Activated CD8-positive, alpha-beta T cell treated with anti-CD3 and anti-CD28 coated beads for 36 hours (primary cell): ENCODE measurements around the gene GRAMD1B. TPM values are rescaled to one million over a fixed set of nuclear protein-coding genes. Genes with fewer than 3 reads are reported as not detected.

ENCODE experiments used
- ATAC-seq: fragments of 200-7000 bp; cut with Tn5 transposase; one replicate; pipeline ENCODE4 v1.10.0; 2021; ENCODE audit warnings: mild to moderate bottlenecking, moderate library complexity
- CTCF ChIA-PET: fragments of 350-600 bp; sonication (Branson Sonifier 250); formaldehyde crosslinking; loops from one replicate; lab custom pipeline; 2021; ENCODE audit warnings: antibody characterized with exemption; lab: Charles Lee
- POLR2A ChIA-PET: fragments of 350-600 bp; sonication (Branson Sonifier 250); formaldehyde crosslinking; loops from one replicate; lab custom pipeline; 2021; ENCODE audit warnings: antibody characterized with exemption; lab: Charles Lee
- DNase-seq: peaks from one replicate; pipeline ENCODE4 v3.0.0-alpha.2; 2020
- H3K27ac Mint-ChIP-seq: one replicate; pipeline ENCODE4 v1.8.0; 2021; ENCODE audit warnings: mild to moderate bottlenecking, mixed read lengths
- H3K27me3 Mint-ChIP-seq: one replicate; pipeline ENCODE4 v1.8.0; 2021; ENCODE audit warnings: mixed read lengths
- H3K36me3 Mint-ChIP-seq: one replicate; pipeline ENCODE4 v1.8.0; 2021; ENCODE audit warnings: low read depth, mixed read lengths
- H3K4me1 Mint-ChIP-seq: one replicate; pipeline ENCODE4 v1.8.0; 2021; ENCODE audit warnings: low read depth, mixed read lengths
- H3K4me3 Mint-ChIP-seq: one replicate; pipeline ENCODE4 v1.8.0; 2021; ENCODE audit warnings: mild to moderate bottlenecking, moderate library complexity, mixed read lengths
- H3K9me3 Mint-ChIP-seq: one replicate; pipeline ENCODE4 v1.8.0; 2021; ENCODE audit warnings: mixed read lengths
- intact Hi-C: fragments of 100-400 bp; cut with micrococcal nuclease; formaldehyde crosslinking; loops from one replicate; pipeline ENCODE4 v1.10.0; 2022
- total RNA-seq, 2 experiments: library from RNA; stranded (reverse); gene quantifications; one replicate each; pipeline ENCODE4 v1.2.3, GENCODE V29; 2021
- TF ChIP-seq, protein P1 (sequence below): fragments of 200-600 bp; IDR thresholded peaks from one replicate; pipeline ENCODE4 v1.8.0; 2022; ENCODE audit warnings: antibody characterized with exemption, mild to moderate bottlenecking

The GRAMD1B gene
- total RNA-seq, 2 experiments from 2014 or later, result 15.4 to 16.2 TPM

DNA sequence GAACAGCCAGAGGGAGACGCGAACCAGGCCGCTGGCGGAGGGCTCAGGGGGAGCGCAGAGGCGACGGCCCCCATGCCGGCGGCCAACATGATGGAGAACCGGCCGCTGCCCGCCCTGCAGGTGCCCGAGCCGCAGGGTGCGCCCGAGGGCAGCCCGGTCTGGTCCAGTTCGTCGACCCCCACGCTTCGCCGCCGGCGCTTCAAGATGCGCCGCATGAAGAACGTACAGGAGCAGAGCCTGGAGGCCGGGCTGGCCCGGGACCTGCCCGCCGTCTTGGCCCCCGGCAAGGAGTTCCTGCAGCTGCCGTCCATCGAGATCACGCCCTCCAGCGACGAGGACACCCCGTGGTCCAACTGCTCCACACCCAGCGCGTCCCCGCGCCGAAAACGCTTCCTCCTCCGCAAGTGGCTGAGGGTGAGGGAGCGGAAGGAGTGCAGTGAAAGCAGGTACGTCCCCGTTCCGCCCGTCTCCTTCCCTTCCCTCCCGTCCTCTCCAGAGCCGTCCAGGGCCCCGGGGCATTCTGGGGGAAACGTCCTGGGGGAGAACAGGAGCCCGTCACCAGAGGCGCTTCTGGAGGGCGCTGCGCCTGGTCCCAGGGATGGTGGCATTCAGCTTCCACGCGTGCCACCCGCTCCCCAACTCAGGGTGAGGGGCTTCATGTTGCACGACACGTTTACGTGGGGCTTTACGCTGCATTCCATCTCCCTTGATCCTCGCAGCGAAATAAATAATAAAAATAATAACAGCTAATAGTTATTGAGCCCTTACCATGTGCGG is 840 bp downstream of the GRAMD1B start:
- TF ChIP-seq, protein P1, sequence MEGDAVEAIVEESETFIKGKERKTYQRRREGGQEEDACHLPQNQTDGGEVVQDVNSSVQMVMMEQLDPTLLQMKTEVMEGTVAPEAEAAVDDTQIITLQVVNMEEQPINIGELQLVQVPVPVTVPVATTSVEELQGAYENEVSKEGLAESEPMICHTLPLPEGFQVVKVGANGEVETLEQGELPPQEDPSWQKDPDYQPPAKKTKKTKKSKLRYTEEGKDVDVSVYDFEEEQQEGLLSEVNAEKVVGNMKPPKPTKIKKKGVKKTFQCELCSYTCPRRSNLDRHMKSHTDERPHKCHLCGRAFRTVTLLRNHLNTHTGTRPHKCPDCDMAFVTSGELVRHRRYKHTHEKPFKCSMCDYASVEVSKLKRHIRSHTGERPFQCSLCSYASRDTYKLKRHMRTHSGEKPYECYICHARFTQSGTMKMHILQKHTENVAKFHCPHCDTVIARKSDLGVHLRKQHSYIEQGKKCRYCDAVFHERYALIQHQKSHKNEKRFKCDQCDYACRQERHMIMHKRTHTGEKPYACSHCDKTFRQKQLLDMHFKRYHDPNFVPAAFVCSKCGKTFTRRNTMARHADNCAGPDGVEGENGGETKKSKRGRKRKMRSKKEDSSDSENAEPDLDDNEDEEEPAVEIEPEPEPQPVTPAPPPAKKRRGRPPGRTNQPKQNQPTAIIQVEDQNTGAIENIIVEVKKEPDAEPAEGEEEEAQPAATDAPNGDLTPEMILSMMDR, result peak; percentile 19
- CTCF ChIA-PET, result interaction anchor here (1.1 to 2.5 kb wide), 6 partner anchors 23 to 130 kb away, joined by 4 to 13 read pairs (median 6); no protein-coding TSS in a partner anchor
- intact Hi-C loops, result no loop called here
- peak overlapping the region; percentile 75 for H3K27ac Mint-ChIP-seq
- peaks cover 10% of the 10 kb centered on the region for H3K36me3 Mint-ChIP-seq
- no peaks in the 10 kb centered on the region for H3K27me3 Mint-ChIP-seq
- peak overlapping the region; percentile 82 for H3K4me3 Mint-ChIP-seq
- no peaks in the 10 kb centered on the region for H3K9me3 Mint-ChIP-seq
- POLR2A ChIA-PET, result interaction anchor here (0.5 to 1.7 kb wide), 5 partner anchors 9 to 74 kb away, joined by 3 to 7 read pairs (median 5); no protein-coding TSS in a partner anchor
- ATAC-seq (peak; percentile 69), DNase-seq (peak; percentile 82)
- H3K4me1 Mint-ChIP-seq, result peaks cover 29% of the 10 kb centered on the region

- peak; percentile 27 for DNase-seq
- POLR2A ChIA-PET, result interaction anchor here (0.5 to 1.7 kb wide), 6 partner anchors 8 to 75 kb away, joined by 3 to 7 read pairs (median 5); no protein-coding TSS in a partner anchor
- H3K9me3 Mint-ChIP-seq, result no peaks in the 10 kb centered on the region
These were observed 1.6 kb downstream of the GRAMD1B start for GRCh38 chr11:123431619-123432018.

GRCh38 chr11:123434262-123434661 is 4.2 kb downstream of the GRAMD1B start:
- H3K27me3 Mint-ChIP-seq, result no peaks in the 10 kb centered on the region
- DNase-seq (peak; percentile 61), ATAC-seq (peak; percentile 17)
- no peak overlapping the region for H3K27ac Mint-ChIP-seq
- peaks cover 22% of the 10 kb centered on the region for H3K36me3 Mint-ChIP-seq
- H3K4me3 Mint-ChIP-seq, result no peak overlapping the region
- ChIA-PET POLR2A (interaction anchor here (1.0 to 1.5 kb wide), 3 partner anchors 26 to 132 kb away, joined by 3 to 4 read pairs (median 3); no protein-coding TSS in a partner anchor), CTCF (interaction anchor here (0.7 to 3.8 kb wide), 17 partner anchors 8 to 187 kb away, joined by 3 to 46 read pairs (median 4); no protein-coding TSS in a partner anchor)
- intact Hi-C loops, result no loop called here
- H3K9me3 Mint-ChIP-seq, result no peaks in the 10 kb centered on the region
- H3K4me1 Mint-ChIP-seq, result peaks cover 53% of the 10 kb centered on the region
- TF ChIP-seq, protein P1, result peak; percentile 54

More at GRCh38 chr11:123431619-123432018, 1.6 kb downstream of the GRAMD1B start:
- intact Hi-C loops, result no loop called here
- Mint-ChIP-seq H3K36me3 (peaks cover 15% of the 10 kb centered on the region), H3K4me3 (peak overlapping the region; percentile 82), H3K27ac (peak overlapping the region; percentile 75), H3K27me3 (no peaks in the 10 kb centered on the region), H3K4me1 (peaks cover 29% of the 10 kb centered on the region)
- TF ChIP-seq, protein P1, result no peak
- CTCF ChIA-PET, result interaction anchor here (1.1 to 2.5 kb wide), 7 partner anchors 19 to 131 kb away, joined by 4 to 13 read pairs (median 5); no protein-coding TSS in a partner anchor
- ATAC-seq, result peak; percentile 19

- no peaks in the 10 kb centered on the region for H3K27me3 Mint-ChIP-seq
- peaks cover 22% of the 10 kb centered on the region for H3K36me3 Mint-ChIP-seq
- peaks cover 54% of the 10 kb centered on the region for H3K4me1 Mint-ChIP-seq
- ChIA-PET CTCF (interaction anchor here (0.7 to 3.8 kb wide), 17 partner anchors 8 to 188 kb away, joined by 3 to 46 read pairs (median 4); no protein-coding TSS in a partner anchor), POLR2A (interaction anchor here (1.0 to 1.5 kb wide), 3 partner anchors 27 to 133 kb away, joined by 3 to 4 read pairs (median 3); no protein-coding TSS in a partner anchor)
- no peak overlapping the region for H3K27ac Mint-ChIP-seq
- TF ChIP-seq, protein P1, result no peak
- no peaks in the 10 kb centered on the region for H3K9me3 Mint-ChIP-seq
- ATAC-seq, result no peak
- DNase-seq, result no peak
- no peak overlapping the region for H3K4me3 Mint-ChIP-seq
- intact Hi-C loops, result no loop called here
These were observed 4.8 kb downstream of the GRAMD1B start for GRCh38 chr11:123434911-123435310.
